ENCODE results near the gene NOP9.

- TF ChIP-seq YY1 (IDR thresholded peaks at IDR 0.05; ENCODE audit: insufficient read depth, insufficient read length) (no peak), SUZ12 (IDR thresholded peaks at IDR 0.05; ENCODE audit: extremely low read depth, insufficient read depth, insufficient read length) (no peak)
Measured at GRCh38 chr14:24297190-24297964, 2.3 kb upstream of the NOP9 start.

Measured in NT2/D1 (cell line).